Activated CD4-positive, CD25-positive, alpha-beta regulatory T cell treated with anti-CD3 and anti-CD28 coated beads, Interleukin-2, amount 50 U/mL, for 72 hours (primary cell): ENCODE measurements around the gene HEPACAM2.
A peak's percentile ranks its signal among the peaks of the same experiment; 100 is the strongest.

ENCODE experiments used
- DNase-seq: peaks from one replicate; pipeline ENCODE4 v3.0.0; 2021

HEPACAM2 gene

DNA sequence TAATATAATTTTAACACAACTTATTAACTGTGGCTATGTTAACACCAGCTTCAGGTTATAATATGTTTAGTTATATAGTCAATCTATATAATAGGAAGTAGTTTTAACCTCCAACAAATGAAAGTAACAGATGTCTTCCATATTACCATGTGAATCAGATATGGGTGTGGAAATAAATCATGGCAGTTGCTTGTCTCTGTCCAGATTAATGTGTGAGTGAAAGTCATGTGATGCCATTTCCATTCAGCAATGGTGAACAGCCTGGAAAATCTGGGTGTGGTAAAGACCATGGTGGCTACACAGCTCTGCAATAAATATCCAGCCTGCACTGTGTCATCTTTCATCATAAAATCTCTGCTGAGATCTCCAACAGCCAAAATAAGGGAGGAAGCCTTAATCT, 27.8 kb downstream of the HEPACAM2 start:
- DNase-seq: no peak

- DNase-seq: no peak
Observed at GRCh38 chr7:93196336-93196735, 29.9 kb downstream of the HEPACAM2 start.

DNA sequence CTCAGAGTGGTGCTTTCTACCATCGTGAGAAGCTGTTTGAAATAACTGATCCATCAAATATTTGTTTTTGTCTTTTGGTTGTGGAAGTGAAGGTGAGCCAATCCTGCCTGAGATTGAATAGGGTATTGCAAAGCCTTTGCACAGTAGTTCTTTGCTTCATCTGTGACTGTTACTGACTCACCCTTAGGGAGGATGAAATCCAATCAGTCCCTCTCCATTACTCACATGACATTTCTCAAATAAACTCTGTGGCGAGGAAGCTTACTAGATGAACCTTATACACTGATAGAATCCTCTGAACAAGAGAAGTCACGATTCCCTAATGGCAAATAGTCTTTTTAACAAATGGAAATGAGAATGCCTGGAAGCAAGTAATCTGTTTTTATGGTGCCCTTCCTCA, 31.9 kb downstream of the HEPACAM2 start:
- no peak for DNase-seq

- DNase-seq: no peak
Observed at GRCh38 chr7:93188870-93189634, 37.2 kb downstream of the HEPACAM2 start.

GRCh38 chr7:93185303-93186027, 40.8 kb downstream of the HEPACAM2 start:
- no peak for DNase-seq

DNA sequence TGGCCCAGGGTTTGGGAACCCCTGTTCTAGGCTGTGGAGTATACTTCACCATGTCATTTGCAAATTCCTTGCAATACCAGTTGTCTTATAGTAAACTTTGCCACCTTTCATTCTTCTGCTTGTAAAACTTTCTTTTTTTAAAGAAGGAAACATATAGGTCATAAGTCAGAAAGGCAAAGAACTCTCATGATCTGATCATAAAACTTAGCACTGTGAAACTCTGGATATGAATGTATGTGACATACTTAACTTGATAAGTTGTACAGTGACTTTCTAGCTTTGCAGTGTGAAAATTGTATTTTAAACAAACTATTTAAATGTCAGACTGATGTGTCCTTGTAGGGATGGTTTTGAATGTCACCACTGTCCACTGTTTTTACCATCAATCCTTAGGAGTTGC, 47.1 kb downstream of the HEPACAM2 start:
- DNase-seq: no peak

DNA sequence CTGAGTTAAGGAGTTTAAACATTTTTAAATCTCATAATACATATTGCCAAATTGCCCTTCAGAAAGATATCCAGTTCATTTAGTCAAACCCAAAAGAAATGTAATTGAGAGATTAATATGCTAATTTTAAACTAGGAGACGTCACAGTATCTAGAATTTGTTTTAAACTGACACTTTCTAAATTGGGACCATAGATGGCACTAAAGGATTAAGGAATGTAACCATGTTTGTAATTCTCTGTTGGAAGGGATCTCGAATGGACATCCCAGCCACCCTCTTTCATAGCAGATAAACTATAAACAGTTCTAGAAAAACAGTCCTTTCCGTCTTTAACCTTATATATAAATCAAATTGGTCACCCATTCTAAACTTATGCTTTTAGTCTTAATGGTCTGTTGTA, 48.1 kb downstream of the HEPACAM2 start:
- DNase-seq: no peak

DNA sequence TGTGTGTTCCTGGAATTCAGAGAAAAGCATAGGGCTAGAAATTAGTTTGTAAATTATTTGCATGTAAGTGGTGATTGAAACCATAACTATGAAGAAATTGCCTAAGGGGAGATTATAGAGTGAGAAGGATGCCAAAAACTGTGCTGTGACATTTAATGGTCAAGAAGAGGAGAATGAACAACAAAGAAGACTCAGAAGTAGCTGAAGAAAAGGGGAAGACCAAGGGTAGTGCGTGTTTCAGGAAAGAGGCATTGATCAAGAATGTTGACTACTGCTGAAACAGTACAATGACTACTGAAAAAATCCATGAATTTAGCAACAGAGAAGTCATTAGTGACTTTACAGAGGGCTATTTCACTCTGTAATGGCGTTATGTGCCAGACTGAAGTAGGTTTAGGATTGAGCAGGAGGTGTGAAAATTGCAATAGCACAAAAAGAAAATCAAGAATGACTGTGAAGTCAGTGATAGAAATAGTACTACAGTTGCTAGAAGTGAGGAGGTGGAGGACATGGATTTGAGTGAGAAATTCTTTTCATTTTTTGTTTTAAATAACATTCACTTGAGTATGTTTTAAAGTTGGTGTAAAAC, 49.2 kb downstream of the HEPACAM2 start:
- DNase-seq: no peak

- no peak for DNase-seq
Observed at GRCh38 chr7:93175219-93175618, 51.0 kb downstream of the HEPACAM2 start.

- no peak for DNase-seq
Observed at GRCh38 chr7:93172683-93173082, 53.6 kb downstream of the HEPACAM2 start.

GRCh38 chr7:93171606-93172226, 54.6 kb downstream of the HEPACAM2 start:
- DNase-seq: no peak

GRCh38 chr7:93165447-93165846, 60.8 kb downstream of the HEPACAM2 start:
- no peak for DNase-seq

GRCh38 chr7:93164766-93165165, 61.5 kb downstream of the HEPACAM2 start:
- DNase-seq: no peak

- DNase-seq: no peak
Observed at GRCh38 chr7:93161181-93161762, 65.0 kb downstream of the HEPACAM2 start.

DNA sequence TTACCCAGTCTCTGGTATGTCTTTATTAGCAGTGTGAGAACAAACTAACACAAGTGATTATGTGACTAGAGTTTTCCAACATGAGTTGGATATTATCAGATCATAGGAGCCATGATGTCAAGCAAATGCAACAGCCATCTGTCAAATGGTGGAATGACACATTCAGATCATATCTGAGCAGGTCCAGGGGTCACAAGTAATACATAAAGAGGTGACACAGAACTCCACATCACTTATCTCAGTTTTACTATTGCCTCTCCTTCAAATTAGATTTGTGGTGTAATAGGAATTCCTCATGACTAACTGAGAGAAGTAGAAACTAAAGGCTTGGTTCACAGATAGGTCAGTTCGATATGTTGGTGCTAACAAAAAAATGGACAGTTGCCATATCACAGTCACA, 65.9 kb downstream of the HEPACAM2 start:
- no peak for DNase-seq

GRCh38 chr7:93159490-93159889, 66.8 kb downstream of the HEPACAM2 start:
- DNase-seq: no peak

GRCh38 chr7:93156884-93157283, 69.4 kb downstream of the HEPACAM2 start:
- DNase-seq: no peak

DNA sequence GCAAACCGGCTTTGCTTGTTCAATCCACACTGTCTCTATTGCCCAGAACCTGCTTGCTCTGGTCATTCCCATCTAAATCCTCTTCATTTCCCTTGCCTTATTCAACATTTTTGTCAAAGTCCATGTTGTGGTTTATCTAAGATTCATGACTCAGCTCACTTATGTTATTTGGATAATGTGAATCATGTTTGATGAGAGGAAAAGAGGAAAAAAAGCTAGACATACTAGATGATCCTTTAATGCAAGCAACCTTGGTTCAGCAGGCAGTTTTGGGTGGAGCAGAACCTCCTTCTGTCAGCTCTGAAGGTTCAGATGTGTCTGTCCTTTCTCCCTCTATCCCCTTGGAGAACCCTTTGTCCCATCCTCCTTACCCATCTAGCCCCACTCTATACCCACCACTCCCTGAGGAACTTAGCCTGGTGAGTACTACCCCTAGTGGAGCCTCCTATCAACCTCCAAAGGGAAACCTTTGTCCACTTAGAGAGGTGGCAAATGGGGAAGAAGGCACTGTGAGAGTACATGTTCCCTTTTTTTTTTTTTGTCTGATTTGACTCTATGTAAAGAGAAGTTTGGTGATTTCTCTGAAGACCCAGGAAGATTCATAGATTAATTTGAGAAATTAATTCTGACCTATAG, 76.0 kb downstream of the HEPACAM2 start:
- DNase-seq: no peak

DNA sequence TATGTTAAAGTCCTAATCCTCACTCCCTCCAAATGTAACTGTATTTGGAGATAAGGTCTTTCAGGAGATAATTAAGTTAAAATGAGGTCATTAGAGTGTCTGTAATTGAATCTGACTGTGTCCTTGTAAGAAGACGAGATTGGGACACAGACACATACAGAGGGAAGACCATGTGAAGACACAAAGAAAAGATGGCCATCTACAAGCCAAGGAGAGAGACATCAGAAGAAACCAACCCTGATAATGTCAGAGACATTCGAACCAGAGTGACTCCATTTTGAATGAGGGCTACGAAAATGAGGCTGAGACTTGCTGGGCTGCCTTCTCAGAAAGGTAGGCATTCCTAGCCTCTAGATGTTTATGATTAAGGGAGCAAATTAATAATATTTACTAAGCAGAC, 77.5 kb downstream of the HEPACAM2 start:
- no peak for DNase-seq

- no peak for DNase-seq
Observed at GRCh38 chr7:93148144-93148543, 78.1 kb downstream of the HEPACAM2 start, which contains the start of gene SAMD9L. SAMD9L (minus strand) TSS chr7:93148385; CDS start chr7:93135971, 12,414 bp downstream.

DNA sequence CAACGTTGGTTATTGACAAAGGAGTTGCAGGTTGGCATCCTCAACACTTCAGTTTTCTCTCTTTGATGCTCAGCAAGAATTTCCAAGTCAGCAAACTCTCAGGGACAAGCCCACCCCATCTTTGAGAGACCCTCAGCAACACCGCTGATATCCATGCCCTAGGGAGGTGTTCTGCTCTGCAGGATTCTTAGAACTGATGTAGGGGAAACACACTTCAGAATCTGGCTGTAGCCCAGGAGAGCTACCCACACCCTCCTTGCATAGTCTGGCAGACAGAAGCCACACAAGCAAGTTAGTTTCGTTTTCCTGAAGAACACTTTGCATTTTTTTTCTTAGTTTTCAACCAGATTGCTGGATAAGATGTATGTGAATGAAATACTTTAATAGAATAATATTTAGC, 78.9 kb downstream of the HEPACAM2 start:
- peak; percentile 36 for DNase-seq

GRCh38 chr7:93146472-93147141, 79.7 kb downstream of the HEPACAM2 start:
- no peak for DNase-seq
